Upper lobe of left lung (tissue), 4 donors: ENCODE results near the gene TEAD4.

Experiments
- EP300 ChIP-seq, 4 donors: sonication (generic); formaldehyde crosslinking; IDR thresholded peaks; one replicate each; pipeline ENCODE4 v1.5.1; 2017; ENCODE audit warnings: antibody characterized with exemption in 4 of 4, control low read depth in 2 of 4
- POLR2A ChIP-seq, 4 donors: fragments of 450-650 bp; IDR thresholded peaks; one replicate each; pipeline ENCODE4 v1.5.1; 2016 to 2017; ENCODE audit warnings: antibody characterized with exemption in 4 of 4, mild to moderate bottlenecking in 2 of 4
- POLR2AphosphoS5 ChIP-seq, 2 donors: sonication (generic); formaldehyde crosslinking; IDR thresholded peaks; one replicate each; pipeline ENCODE4 v1.5.1; 2017; ENCODE audit warnings: antibody characterized with exemption in 2 of 2
- TF ChIP-seq, protein P1 (sequence below), 6 experiments: fragments of 450-650 bp in 4 of 6; fragments of 200-600 bp in 2 of 6; sonication (generic) in 2 of 6; IDR thresholded peaks; one replicate each; pipeline ENCODE4 v1.5.1; 2016 to 2019; ENCODE audit warnings: antibody characterized with exemption in 6 of 6

- TF ChIP-seq EP300 (IDR thresholded peaks at IDR 0.05) (no peak), POLR2A (IDR thresholded peaks at IDR 0.05) (no peak), POLR2AphosphoS5 (IDR thresholded peaks at IDR 0.05) (no peak)
- TF ChIP-seq, protein P1, sequence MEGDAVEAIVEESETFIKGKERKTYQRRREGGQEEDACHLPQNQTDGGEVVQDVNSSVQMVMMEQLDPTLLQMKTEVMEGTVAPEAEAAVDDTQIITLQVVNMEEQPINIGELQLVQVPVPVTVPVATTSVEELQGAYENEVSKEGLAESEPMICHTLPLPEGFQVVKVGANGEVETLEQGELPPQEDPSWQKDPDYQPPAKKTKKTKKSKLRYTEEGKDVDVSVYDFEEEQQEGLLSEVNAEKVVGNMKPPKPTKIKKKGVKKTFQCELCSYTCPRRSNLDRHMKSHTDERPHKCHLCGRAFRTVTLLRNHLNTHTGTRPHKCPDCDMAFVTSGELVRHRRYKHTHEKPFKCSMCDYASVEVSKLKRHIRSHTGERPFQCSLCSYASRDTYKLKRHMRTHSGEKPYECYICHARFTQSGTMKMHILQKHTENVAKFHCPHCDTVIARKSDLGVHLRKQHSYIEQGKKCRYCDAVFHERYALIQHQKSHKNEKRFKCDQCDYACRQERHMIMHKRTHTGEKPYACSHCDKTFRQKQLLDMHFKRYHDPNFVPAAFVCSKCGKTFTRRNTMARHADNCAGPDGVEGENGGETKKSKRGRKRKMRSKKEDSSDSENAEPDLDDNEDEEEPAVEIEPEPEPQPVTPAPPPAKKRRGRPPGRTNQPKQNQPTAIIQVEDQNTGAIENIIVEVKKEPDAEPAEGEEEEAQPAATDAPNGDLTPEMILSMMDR (IDR thresholded peaks at IDR 0.05): no peak
Measured at GRCh38 chr12:3061059-3061458, 101.9 kb downstream of the TEAD4 start.
